GM19240 (cell line): ENCODE results near the gene NCSTN.

ENCODE experiments used
- DNase-seq: peaks from one replicate; pipeline ENCODE4 v3.0.0; 2011; ENCODE audit warnings: low spot score; ENCODE audit not compliant: insufficient read length

NCSTN gene

GRCh38 chr1:160342953-160343869, at the start of gene NCSTN, which contains the start of gene COPA:
TSS of gene NCSTN (plus strand) at chr1:160343383. CDS start at chr1:160343397, 14 bp downstream.
TSS of gene COPA (minus strand) at chr1:160343250. CDS start at chr1:160343170, 80 bp downstream.
- peak; percentile 80 for DNase-seq

DNA sequence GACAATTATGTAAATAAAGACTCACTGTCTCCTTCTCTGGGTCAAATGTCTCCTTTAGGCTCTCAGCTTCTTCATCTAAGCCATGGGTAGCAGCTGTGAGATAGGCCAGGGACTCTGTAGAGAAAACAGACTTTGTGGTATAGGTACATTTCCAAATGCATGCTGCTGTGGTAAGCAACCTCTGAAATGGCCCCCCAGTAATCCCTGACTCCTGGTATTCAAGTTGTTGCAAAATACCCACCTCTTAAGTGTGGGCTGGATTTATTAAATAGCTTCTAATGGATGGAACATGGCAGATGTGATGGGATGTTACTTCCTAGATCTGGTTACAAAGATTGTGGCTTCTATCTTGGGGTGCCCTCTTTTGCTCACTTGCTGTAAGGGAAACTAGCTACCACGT, 47.1 kb upstream of the NCSTN start:
- no peak for DNase-seq

DNA sequence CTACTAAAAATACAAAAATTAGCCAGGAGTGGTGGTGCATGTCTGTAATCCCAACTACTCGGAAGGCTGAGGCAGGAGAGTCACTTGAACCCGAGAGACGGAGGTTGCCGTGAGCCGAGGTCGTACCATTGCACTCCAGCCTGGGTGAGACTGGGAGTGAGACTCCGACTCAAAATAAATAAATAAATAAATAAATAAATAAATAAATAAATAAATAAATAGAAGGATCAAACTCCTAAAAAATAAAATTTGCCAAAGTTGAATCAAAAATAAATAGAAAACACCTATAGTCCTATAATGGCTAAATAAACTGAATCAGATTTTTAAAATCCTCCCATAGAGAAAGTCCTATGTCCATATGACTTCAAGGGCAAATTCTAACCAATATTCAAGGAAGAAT, 43.0 kb upstream of the NCSTN start:
- no peak for DNase-seq

GRCh38 chr1:160307118-160307791, 35.9 kb upstream of the NCSTN start:
- no peak for DNase-seq

- DNase-seq, result no peak
Measured at GRCh38 chr1:160308451-160309184, 34.6 kb upstream of the NCSTN start.

- DNase-seq, result no peak
Measured at GRCh38 chr1:160309185-160309557, 34.0 kb upstream of the NCSTN start.

GRCh38 chr1:160309571-160309970, 33.6 kb upstream of the NCSTN start:
- DNase-seq, result no peak

DNA sequence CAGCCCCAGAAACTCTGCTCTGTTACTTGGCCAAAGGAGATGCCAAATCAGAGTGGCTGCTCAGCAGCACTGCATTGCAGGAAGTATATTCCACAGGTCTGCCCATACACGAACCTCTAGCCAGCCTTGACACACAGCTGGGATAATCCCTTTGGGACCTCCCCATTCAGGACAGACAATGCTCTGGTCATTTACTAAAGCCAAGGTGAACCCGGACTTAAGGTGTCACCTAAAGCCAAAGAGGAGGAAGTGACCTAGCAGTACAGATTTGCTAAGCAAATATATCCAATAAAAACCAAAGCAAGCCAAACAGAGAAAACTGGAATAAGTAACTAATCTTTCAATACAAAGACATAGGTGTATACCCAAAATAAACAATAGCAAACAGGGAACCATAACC, 27.8 kb upstream of the NCSTN start:
- no peak for DNase-seq

DNA sequence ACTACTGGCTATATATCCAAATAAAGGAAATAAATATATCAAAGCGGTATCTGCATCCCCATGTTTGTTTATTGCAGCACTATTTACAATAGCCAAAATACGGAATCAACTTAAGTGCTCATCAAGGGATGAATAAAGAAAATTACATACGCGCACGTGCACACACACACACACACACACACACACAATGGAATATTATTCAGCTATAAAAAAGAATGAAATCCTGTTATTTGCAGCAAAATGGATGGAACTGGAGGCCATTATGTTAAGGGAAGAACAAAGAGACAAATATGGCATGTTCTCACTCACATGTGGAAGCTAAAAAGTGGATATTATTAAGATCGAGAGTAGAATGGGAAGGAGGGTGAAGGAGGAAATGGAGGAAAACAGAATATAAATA, 20.4 kb upstream of the NCSTN start:
- no peak for DNase-seq

- DNase-seq, result no peak
Measured at GRCh38 chr1:160325252-160325651, 17.9 kb upstream of the NCSTN start.

DNA sequence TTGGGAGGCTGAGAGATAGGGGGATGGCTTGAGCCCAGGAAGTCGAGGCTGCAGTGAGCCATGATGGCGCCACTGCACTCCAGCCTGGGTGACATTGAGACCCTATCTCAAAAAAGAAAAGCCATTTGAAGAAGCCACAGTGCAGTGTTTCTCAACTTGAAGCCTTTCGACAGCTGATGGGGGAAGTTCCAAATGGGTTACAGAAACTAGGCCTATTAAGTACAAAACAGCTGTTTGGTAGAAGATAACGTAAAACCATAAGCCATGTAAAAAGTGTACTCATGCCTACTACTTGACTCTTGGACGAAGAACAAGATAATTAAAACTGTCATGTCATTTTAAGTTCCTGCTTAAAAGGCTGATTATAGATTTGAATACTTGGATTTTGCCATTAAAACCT, 16.8 kb upstream of the NCSTN start:
- DNase-seq, result no peak

DNA sequence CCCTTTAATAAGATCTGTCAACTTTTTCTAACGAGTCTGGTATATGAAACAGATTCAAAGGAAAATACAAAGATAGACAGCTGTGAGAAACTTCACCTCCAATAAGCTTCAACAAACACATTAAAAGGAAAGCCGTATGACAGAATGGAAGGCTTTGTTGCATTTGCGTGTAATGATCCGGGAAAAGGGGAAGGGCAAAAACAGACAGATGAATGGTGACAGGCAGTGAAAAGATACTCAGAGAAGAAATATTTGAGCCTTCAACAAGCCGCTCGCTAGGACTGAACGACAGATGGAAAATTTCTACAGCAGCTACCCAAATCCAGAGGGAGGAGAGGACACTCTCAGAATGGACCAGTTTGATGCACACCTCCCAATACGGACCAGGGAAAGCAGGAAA, 15.0 kb upstream of the NCSTN start:
- no peak for DNase-seq

DNA sequence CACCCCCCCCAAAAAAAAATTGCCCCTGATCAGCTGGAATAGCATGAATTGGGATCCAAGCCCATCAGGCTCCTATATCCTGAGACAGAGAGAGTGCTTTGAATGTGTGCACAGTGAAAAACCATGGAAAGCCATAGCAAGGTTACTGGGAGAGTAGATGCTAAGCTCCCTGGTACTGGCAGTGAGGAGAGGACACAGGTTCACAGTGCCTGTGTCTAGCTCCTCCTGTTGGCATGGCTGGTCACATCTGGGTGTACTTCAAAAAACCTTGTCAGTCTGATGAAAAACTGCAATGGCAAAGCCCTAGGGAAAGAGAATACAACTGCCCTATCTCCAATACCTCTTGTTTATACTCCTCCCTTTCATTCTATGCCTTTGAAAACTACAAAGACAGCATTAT, 13.1 kb upstream of the NCSTN start:
- DNase-seq, result no peak

DNA sequence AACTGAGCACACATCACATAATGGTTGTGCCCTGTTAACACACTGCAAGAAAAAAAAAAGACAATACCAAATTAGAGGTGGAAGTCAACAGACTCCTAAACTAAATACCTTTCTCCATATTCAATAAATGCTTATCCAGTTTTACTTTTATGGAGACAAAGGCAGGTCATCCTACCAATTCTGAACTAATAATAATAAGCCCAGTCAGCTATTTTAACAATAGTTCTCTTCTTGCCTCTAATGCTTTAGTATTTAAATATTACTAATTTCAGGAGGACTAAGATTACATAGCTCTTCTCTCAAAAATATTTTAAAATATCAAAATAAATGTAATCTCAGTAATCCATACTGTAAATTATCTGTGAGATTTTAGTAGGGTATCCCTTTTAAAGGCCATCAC, 10.7 kb upstream of the NCSTN start:
- no peak for DNase-seq

- DNase-seq, result no peak
Measured at GRCh38 chr1:160338580-160338979, 4.6 kb upstream of the NCSTN start.

DNA sequence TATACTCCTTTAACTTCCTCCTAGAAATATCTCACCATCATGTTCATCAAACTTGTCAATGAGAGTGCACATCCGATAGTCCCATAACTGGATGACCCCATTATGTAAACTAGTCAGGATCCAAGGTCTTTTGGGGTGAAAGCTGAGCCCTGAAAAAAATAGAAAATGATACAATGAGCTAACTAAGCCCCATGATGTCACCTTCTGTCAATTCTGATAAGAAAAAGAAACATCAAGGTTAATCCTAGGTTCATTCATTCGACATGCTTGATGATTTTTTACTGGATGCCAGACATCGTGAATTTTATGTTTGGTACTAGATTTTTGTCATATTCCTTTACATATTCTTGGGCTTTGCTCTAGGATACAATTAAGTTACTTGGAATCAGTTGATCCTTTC, 3.0 kb upstream of the NCSTN start:
- no peak for DNase-seq

GRCh38 chr1:160340866-160341265, 2.3 kb upstream of the NCSTN start:
- no peak for DNase-seq

DNA sequence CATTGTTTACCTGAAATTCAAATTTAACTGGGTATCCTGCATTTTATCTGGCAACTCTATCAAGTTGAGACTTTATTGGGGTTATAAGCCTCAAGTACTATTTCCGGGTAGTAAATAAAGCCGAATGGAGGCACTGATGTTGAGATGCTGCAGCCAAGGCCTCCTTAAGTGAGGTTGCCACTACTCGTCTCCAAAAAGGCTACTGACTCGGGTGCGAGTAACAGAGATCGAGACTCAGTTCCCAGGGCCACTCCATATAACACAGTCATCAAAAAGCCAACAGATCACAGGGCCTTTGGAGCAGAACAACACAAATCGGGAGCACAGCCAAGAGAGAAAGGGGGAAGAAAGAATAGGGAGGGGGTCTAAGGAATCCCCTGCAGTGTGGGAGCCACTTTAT, 657 bp upstream of the NCSTN start:
- DNase-seq, result no peak

DNA sequence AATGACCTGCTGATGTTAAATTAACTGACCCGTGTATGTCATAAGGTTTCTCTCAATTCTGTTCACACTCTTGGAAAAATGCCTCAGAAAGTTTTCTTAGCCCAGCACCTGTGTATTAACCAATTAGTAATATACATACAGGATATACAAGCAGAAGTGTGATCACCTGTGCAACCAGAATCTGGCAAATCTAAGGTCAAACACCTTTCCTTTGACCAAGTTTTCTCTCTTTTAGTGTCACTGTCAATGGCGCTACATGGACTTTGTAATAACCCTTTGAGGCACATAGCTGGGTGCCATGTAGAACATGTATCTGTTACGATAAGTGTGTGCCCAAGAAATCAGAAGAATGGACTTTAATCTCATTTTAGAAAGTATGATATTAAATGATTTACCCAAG, 1.1 kb downstream of the NCSTN start:
- DNase-seq, result no peak

DNA sequence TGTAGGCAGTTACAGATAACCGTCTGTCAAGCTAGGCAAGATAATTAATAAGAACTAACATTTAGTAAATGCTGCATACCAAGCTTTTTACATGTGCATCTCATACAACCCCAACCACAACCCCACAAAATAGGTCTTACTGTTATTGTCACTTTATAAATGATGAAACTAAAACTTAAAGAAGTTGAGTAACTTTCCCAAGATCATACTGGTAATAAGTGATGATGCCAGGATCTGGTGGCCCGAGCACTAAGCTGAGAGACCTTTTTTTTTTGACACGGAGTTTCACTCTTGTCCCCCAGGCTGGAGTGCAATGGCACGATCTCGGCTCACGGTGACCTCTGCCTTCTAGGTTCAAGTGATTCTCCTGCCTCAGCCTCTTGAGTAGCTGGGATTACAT, 1.8 kb downstream of the NCSTN start:
- DNase-seq, result no peak

- no peak for DNase-seq
Measured at GRCh38 chr1:160346463-160346862, 3.3 kb downstream of the NCSTN start.

GRCh38 chr1:160346958-160347357, 3.8 kb downstream of the NCSTN start:
- DNase-seq, result no peak
